ENCODE data around the gene RRP15.

Gene RRP15

GRCh38 chr1:218336328-218336727 lies 51.2 kb downstream of the RRP15 start:
- in situ Hi-C loops (cut with MboI; ENCODE audit: low sequenced_read_pairs) = loop anchor here (25.0 kb wide), 2 partner anchors 176 to 1326 kb away; no protein-coding TSS in a partner anchor

- in situ Hi-C loops (cut with MboI; ENCODE audit: low sequenced_read_pairs) = loop anchor here (25.0 kb wide), 2 partner anchors 173 to 1323 kb away; no protein-coding TSS in a partner anchor
Measured at GRCh38 chr1:218339267-218339831, 54.3 kb downstream of the RRP15 start.

GRCh38 chr1:218341325-218341724 lies 56.2 kb downstream of the RRP15 start:
- in situ Hi-C loops (cut with MboI; ENCODE audit: low sequenced_read_pairs) = loop anchor here (25.0 kb wide), 2 partner anchors 171 to 1321 kb away; no protein-coding TSS in a partner anchor

- in situ Hi-C loops (cut with MboI; ENCODE audit: low sequenced_read_pairs) = loop anchor here (25.0 kb wide), 2 partner anchors 170 to 1320 kb away; no protein-coding TSS in a partner anchor
Measured at GRCh38 chr1:218342091-218342490, 57.0 kb downstream of the RRP15 start.

- in situ Hi-C loops (cut with MboI; ENCODE audit: low sequenced_read_pairs) = loop anchor here (25.0 kb wide), 2 partner anchors 167 to 1317 kb away; no protein-coding TSS in a partner anchor
Measured at GRCh38 chr1:218344814-218345672, 60.0 kb downstream of the RRP15 start, which contains the start of gene TGFB2. TSS of gene TGFB2 (plus strand) at chr1:218345336. CDS start at chr1:218346702, 1,366 bp downstream.

- in situ Hi-C loops (cut with MboI; ENCODE audit: low sequenced_read_pairs) = loop anchor here (25.0 kb wide), 2 partner anchors 166 to 1316 kb away; no protein-coding TSS in a partner anchor
Measured at GRCh38 chr1:218345673-218346390, 60.7 kb downstream of the RRP15 start.

- in situ Hi-C loops (cut with MboI; ENCODE audit: low sequenced_read_pairs) = loop anchor here (25.0 kb wide), 2 partner anchors 166 to 1316 kb away; no protein-coding TSS in a partner anchor
Measured at GRCh38 chr1:218346391-218347204, 61.5 kb downstream of the RRP15 start.

- in situ Hi-C loops (cut with MboI; ENCODE audit: low sequenced_read_pairs) = loop anchor here (25.0 kb wide), 2 partner anchors 165 to 1315 kb away; no protein-coding TSS in a partner anchor
Measured at GRCh38 chr1:218347336-218347722, 62.2 kb downstream of the RRP15 start.

GRCh38 chr1:218347723-218348627 lies 62.9 kb downstream of the RRP15 start:
- in situ Hi-C loops (cut with MboI; ENCODE audit: low sequenced_read_pairs) = loop anchor here (25.0 kb wide), 2 partner anchors 164 to 1314 kb away; no protein-coding TSS in a partner anchor

GRCh38 chr1:218348628-218349071 lies 63.6 kb downstream of the RRP15 start:
- in situ Hi-C loops (cut with MboI; ENCODE audit: low sequenced_read_pairs) = loop anchor here (25.0 kb wide), 2 partner anchors 164 to 1314 kb away; no protein-coding TSS in a partner anchor

GRCh38 chr1:218349348-218350034 lies 64.4 kb downstream of the RRP15 start:
- in situ Hi-C loops (cut with MboI; ENCODE audit: low sequenced_read_pairs) = loop anchor here (25.0 kb wide), 2 partner anchors 163 to 1313 kb away; no protein-coding TSS in a partner anchor

- in situ Hi-C loops (cut with MboI; ENCODE audit: low sequenced_read_pairs) = no loop called here
Measured at GRCh38 chr1:218350035-218350525, 65.0 kb downstream of the RRP15 start.

GRCh38 chr1:218350801-218351266 lies 65.7 kb downstream of the RRP15 start:
- in situ Hi-C loops (cut with MboI; ENCODE audit: low sequenced_read_pairs) = no loop called here

- in situ Hi-C loops (cut with MboI; ENCODE audit: low sequenced_read_pairs) = no loop called here
Measured at GRCh38 chr1:218351391-218352074, 66.4 kb downstream of the RRP15 start.

- in situ Hi-C loops (cut with MboI; ENCODE audit: low sequenced_read_pairs) = no loop called here
Measured at GRCh38 chr1:218352075-218352438, 67.0 kb downstream of the RRP15 start.

- in situ Hi-C loops (cut with MboI; ENCODE audit: low sequenced_read_pairs) = no loop called here
Measured at GRCh38 chr1:218353656-218354055, 68.6 kb downstream of the RRP15 start.

- in situ Hi-C loops (cut with MboI; ENCODE audit: low sequenced_read_pairs) = no loop called here
Measured at GRCh38 chr1:218355278-218355677, 70.2 kb downstream of the RRP15 start.

Data from HL-60/S4 (cell line).